Prostate gland (tissue), 2 donors: Measurements from ENCODE around the gene DNM3. TPM values are rescaled to one million over a fixed set of nuclear protein-coding genes. Genes with fewer than 3 reads are reported as not detected.
"Not testable (repeated sequence)": the region's sequence is repeated elsewhere in the genome, so short reads cannot be mapped to it uniquely, and the experiment has no call there.

Source experiments
- DNase-seq: peaks from one replicate; pipeline ENCODE4 v3.0.0-alpha.2; 2019; ENCODE audit warnings: low spot score
- H3K27ac ChIP-seq, 2 donors: fragments of 200-600 bp; sonication (generic); 2 replicates each; pipeline ENCODE4 v1.5.1; 2017 to 2019
- H3K27me3 ChIP-seq: fragments of 200-600 bp; sonication (generic); replicated peaks from 2 replicates; pipeline ENCODE4 v1.5.1; 2019; ENCODE audit not compliant: insufficient read depth
- H3K36me3 ChIP-seq, 2 donors: fragments of 200-600 bp; sonication (generic); 1 replicate in 1 of 2; 2 replicates in 1 of 2; pipeline versions ENCODE4 v1.5.1 to v1.8.1; 2017 to 2019
- H3K4me1 ChIP-seq: fragments of 200-600 bp; sonication (generic); replicated peaks from 2 replicates; pipeline ENCODE4 v1.5.1; 2019
- H3K4me3 ChIP-seq, 2 donors: fragments of 200-600 bp; sonication (generic); 2 replicates each; pipeline ENCODE4 v1.5.1; 2017 to 2019
- H3K9me3 ChIP-seq: fragments of 200-600 bp; sonication (generic); 2 replicates; pipeline ENCODE4 v1.5.1; 2017
- POLR2A ChIP-seq: fragments of 450-650 bp; IDR thresholded peaks from one replicate; pipeline ENCODE4 v1.6.1; 2016; ENCODE audit warnings: antibody characterized with exemption, mild to moderate bottlenecking
- POLR2AphosphoS5 ChIP-seq: sonication (generic); formaldehyde crosslinking; IDR thresholded peaks from one replicate; pipeline ENCODE4 v1.6.1; 2017; ENCODE audit warnings: antibody characterized with exemption
- WGBS: methylation state at CpG from one replicate; pipeline ENCODE4 v1.1.5; 2018; 5-methylcytosine and 5-hydroxymethylcytosine counted together
- intact Hi-C: fragments of 100-400 bp; cut with DNase I; formaldehyde crosslinking; loops from one replicate; pipeline ENCODE4 v1.14.2; 2022
- total RNA-seq, 2 donors: library from RNA; depleted of rRNA; stranded (reverse); fragments of >200 nt; gene quantifications; one replicate each; pipeline ENCODE4 v1.1.0, GENCODE V29; 2016
- TF ChIP-seq, protein P1 (sequence below), 4 experiments: fragments of 200-600 bp in 2 of 4; fragments of 450-650 bp in 2 of 4; sonication (generic) in 2 of 4; IDR thresholded peaks; 1 replicate in 3 of 4; 2 replicates in 1 of 4; pipeline ENCODE4 v1.5.1; 2016 to 2019; ENCODE audit warnings: antibody characterized with exemption in 4 of 4, mild to moderate bottlenecking in 2 of 4, moderate library complexity in 2 of 4

The DNM3 gene
- total RNA-seq, 2 donors from 2014 or later = 2.3 to 5.3 TPM

DNA sequence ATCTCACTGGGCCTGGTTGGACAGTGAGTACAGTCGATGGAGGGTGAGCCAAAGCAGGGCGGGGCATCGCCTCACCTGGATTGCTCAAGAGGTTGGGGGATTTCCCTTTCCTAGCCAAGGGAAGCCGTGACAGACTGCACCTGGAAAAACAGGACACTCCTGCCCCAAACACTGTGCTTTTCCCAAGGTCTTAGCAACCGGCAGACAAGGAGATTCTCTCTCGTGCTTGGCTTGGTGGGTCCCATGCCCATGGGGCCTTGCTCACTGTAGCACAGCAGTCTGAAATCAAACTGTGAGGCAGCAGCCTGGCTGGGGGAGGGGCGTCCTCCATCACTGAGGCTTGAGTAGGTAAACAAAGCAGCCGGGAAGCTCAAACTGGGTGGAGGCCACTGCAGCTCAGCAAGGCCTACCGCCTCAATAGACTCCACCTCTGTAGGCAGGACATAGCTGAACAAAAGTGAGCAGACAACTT, 590.5 kb downstream of the DNM3 start:
- peak; percentile 68 for TF ChIP-seq POLR2AphosphoS5
- TF ChIP-seq, protein P1, sequence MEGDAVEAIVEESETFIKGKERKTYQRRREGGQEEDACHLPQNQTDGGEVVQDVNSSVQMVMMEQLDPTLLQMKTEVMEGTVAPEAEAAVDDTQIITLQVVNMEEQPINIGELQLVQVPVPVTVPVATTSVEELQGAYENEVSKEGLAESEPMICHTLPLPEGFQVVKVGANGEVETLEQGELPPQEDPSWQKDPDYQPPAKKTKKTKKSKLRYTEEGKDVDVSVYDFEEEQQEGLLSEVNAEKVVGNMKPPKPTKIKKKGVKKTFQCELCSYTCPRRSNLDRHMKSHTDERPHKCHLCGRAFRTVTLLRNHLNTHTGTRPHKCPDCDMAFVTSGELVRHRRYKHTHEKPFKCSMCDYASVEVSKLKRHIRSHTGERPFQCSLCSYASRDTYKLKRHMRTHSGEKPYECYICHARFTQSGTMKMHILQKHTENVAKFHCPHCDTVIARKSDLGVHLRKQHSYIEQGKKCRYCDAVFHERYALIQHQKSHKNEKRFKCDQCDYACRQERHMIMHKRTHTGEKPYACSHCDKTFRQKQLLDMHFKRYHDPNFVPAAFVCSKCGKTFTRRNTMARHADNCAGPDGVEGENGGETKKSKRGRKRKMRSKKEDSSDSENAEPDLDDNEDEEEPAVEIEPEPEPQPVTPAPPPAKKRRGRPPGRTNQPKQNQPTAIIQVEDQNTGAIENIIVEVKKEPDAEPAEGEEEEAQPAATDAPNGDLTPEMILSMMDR (IDR thresholded peaks at IDR 0.05) = no peak
- no peaks in the 10 kb centered on the region for H3K9me3 ChIP-seq
- DNase-seq = peak; percentile 85
- no peak overlapping the region for H3K4me3 ChIP-seq
- H3K27me3 ChIP-seq = no peaks in the 10 kb centered on the region
- intact Hi-C loops = no loop called here
- no peaks in the 10 kb centered on the region for H3K36me3 ChIP-seq
- no peaks in the 10 kb centered on the region for H3K4me1 ChIP-seq
- H3K27ac ChIP-seq = peak overlapping the region; percentile 55 to 74
- 50% methylated on average over 9 of the region's 9 CpGs for WGBS

DNA sequence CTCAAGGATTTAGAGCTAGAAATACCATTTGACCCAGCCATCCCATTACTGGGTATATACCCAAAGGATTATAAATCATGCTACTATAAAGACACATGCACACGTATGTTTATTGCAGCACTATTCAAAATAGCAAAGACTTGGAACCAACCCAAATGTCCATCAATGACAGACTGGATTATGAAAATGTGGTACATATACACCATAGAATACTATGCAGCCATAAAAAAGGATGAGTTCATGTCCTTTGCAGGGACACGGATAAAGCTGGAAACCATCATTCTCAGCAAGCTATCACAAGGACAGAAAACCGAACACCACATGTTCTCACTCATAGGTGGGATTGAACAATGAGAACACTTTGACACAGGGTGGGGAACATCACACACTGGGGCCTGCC, 595.9 kb downstream of the DNM3 start:
- H3K4me1 ChIP-seq, H3K27me3 ChIP-seq, H3K4me3 ChIP-seq, intact Hi-C loops, H3K9me3 ChIP-seq, H3K36me3 ChIP-seq, DNase-seq, H3K27ac ChIP-seq: not testable (repeated sequence)
- 89% methylated on average over 3 of the region's 3 CpGs for WGBS

DNA sequence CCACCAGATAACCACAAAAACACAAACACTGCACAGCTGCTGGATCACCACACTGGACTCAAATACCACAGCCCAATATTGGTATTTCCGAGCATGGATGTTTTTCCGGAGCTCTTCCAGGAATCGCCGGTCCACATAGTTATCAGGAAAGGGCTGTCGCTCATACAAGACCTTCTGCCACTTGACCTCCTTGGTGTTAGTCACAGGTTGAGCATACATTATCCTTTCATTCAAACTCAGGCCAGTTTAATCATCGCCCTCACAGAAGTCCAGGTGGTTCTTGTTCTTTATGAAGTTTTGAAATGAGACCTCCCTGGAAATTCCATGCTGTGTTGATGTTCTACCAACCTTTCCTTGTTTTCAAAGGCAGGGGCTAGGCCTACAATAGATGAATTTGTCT, 601.1 kb downstream of the DNM3 start:
- H3K4me3 ChIP-seq = no peak overlapping the region

DNA sequence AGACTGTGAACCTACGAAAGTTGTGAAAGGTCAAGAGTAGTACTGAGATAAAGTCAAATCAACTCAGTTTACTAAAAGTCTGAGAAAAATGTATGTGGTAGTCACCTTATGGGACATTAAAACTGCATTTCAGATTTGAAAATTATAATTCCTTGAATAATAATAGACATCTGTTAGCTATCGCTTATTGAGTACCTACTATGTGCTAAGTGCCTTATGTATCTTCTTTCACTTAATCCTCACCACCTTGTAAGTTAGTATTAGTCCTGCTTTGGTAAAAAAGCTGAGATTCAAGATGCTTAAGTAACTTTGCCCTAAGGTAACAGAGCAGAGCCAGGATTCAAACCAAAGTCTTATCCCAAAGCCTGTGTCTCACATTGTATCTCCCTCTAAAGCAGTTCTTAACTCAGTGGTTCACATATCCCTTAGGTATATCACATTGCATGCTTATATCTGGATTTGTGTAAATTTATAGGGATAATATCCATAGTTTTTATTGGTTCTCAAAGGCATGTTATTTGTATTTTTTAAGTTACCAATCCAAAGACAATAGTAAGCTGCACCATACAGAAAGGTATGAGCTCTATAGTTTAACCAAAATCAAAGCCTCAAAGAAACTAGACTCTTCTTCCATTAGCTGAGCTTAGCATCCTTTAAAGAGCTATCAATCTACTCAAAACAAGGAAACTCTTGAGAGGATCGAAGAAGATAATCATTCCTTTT, 601.7 kb downstream of the DNM3 start:
- no peaks in the 10 kb centered on the region for H3K27me3 ChIP-seq
- WGBS = 66% methylated on average over 3 of the region's 3 CpGs
- peak overlapping the region in 1 of 2 donors; percentile 83 for H3K27ac ChIP-seq
- DNase-seq = no peak
- TF ChIP-seq POLR2AphosphoS5 = no peak
- TF ChIP-seq POLR2A = no peak
- TF ChIP-seq, protein P1 (IDR thresholded peaks at IDR 0.05) = no peak
- H3K36me3 ChIP-seq = no peaks in the 10 kb centered on the region
- no peaks in the 10 kb centered on the region for H3K4me1 ChIP-seq
- intact Hi-C loops = loop anchor here (10.0 kb wide), 1 partner anchor 638 kb away; no protein-coding TSS in a partner anchor
- H3K9me3 ChIP-seq = no peaks in the 10 kb centered on the region
- H3K4me3 ChIP-seq = peak overlapping the region; percentile 87 to 93

More for the DNA sequence above, 601.1 kb downstream of the DNM3 start:
- H3K4me1 ChIP-seq = no peaks in the 10 kb centered on the region
- intact Hi-C loops = loop anchor here (10.0 kb wide), 1 partner anchor 638 kb away; no protein-coding TSS in a partner anchor
- no peak overlapping the region for H3K27ac ChIP-seq
- H3K36me3 ChIP-seq = no peaks in the 10 kb centered on the region
- H3K9me3 ChIP-seq = no peaks in the 10 kb centered on the region
- TF ChIP-seq POLR2A (no peak), POLR2AphosphoS5 (no peak)
- TF ChIP-seq, protein P1 (IDR thresholded peaks at IDR 0.05) = no peak
- WGBS = 95% methylated on average over 6 of the region's 6 CpGs
- H3K27me3 ChIP-seq = no peaks in the 10 kb centered on the region
- no peak for DNase-seq

DNA sequence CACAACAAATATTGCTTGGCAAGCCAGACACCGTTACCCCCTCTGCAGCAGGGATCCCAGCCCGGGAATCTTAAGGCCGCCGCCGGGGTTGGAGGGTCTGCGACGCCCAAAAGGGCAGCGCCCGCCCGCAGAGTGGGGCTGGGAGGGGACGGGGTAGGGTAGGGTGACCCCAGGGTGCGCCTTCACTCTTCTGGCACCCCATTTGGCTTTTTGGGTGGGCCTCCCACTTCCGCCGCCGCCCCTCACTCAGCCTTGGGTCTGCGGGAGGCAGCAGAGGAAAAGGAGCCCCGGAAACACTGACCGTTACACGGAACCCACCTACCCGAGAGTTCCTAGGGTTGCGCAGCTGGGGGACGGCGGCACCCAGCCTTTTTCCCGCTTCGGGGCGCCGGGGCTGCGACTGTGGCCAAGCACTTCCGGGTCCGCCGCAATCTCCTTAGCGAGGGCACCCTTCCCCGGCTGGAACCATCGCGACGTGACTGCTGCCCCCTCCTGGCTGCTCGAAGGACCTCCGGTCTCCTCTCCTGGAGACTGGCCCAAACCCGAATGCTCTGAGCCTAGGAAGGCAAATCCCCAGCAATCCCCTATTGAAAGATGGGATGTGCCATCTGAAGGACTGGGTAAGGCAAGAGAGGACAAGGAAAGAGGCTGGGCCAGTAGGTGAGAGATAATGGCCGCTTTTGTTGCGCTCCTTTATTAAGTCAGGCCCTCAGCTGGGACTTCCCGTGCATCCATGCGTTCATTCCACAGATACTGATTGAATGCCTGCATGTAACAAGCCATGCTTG, 602.6 kb downstream of the DNM3 start, which contains the start of gene PIGC:
PIGC (minus strand) TSS at position 404 of the 788 bp plus-strand sequence. CDS start 1,447 bp downstream, outside the sequence.
- intact Hi-C loops = loop anchor here (10.0 kb wide), 1 partner anchor 639 kb away; no protein-coding TSS in a partner anchor
- Histone ChIP-seq H3K4me3 (peak within 1 kb of the TSS; percentile 87 to 93), H3K9me3 (no peaks in the 10 kb centered on the region), H3K27me3 (no peaks in the 10 kb centered on the region), H3K36me3 (no peaks in the 10 kb centered on the region), H3K4me1 (no peaks in the 10 kb centered on the region), H3K27ac (peak within 1 kb of the TSS; percentile 71 to 83)
- 3% methylated on average over 43 of the region's 43 CpGs for WGBS
- TF ChIP-seq POLR2AphosphoS5 (peak; percentile 72), POLR2A (no peak)
- TF ChIP-seq, protein P1 (IDR thresholded peaks at IDR 0.05) = peak; percentile 53 to 88 (median 84)
- peak; percentile 86 for DNase-seq
